Fibroblast of the aortic adventitia (primary cell): ENCODE data around the gene SF3A2. TPM values are rescaled to one million over a fixed set of nuclear protein-coding genes. Genes with fewer than 3 reads are reported as not detected.

Experiments
- small RNA-seq: library from RNA; depleted of rRNA; stranded (forward); fragments of <200 nt; gene quantifications from one replicate; pipeline ENCODE3, GENCODE V24; 2012
- total RNA-seq: library from RNA; depleted of rRNA; stranded (reverse); fragments of >200 nt; gene quantifications from 2 replicates; pipeline ENCODE4 v1.2.3, GENCODE V29; 2012; ENCODE audit warnings: low replicate concordance

The SF3A2 gene
- total RNA-seq, 1 donor, result 29.6 TPM

Small RNA genes lying within 50 kb of the gene (small RNA-seq; reads per million reads assigned to genes)
- not detected for gene MIR1227

Other genes starting within 250 kb of the SF3A2 start
- gene BTBD2, start 221.1 kb upstream of the SF3A2 start, total RNA-seq, result 15.5 and 59.3 TPM in 2 replicates
- 75.8 and 84.3 TPM in 2 replicates for gene MKNK2, start 185.6 kb upstream of the SF3A2 start, total RNA-seq
- 7.4 and 40.4 TPM in 2 replicates for gene MOB3A, start 140.5 kb upstream of the SF3A2 start, total RNA-seq
- 0.16 and 1.4 TPM in 2 replicates for gene IZUMO4, start 139.9 kb upstream of the SF3A2 start, total RNA-seq
- 82.7 and 102 TPM in 2 replicates for gene AP3D1, start 85.3 kb upstream of the SF3A2 start, total RNA-seq
- gene DOT1L, start 72.9 kb upstream of the SF3A2 start, total RNA-seq, result 10.3 and 12.0 TPM in 2 replicates
- gene PLEKHJ1, start 495 bp upstream of the SF3A2 start, total RNA-seq, result 30.9 and 33.4 TPM in 2 replicates
- gene AMH, start 12.5 kb downstream of the SF3A2 start, total RNA-seq, result 0.81 and 1.8 TPM in 2 replicates
- gene JSRP1, start 19.6 kb downstream of the SF3A2 start, total RNA-seq, result 0.27 and 0.74 TPM in 2 replicates
- gene PEAK3, start 45.4 kb downstream of the SF3A2 start, total RNA-seq, result not detected in 2 replicates
- not detected in 2 replicates for gene LINGO3, start 71.3 kb downstream of the SF3A2 start, total RNA-seq
- gene LSM7, start 91.8 kb downstream of the SF3A2 start, total RNA-seq, result 108 and 130 TPM in 2 replicates
- 24.6 and 47.2 TPM in 2 replicates for gene SPPL2B, start 91.9 kb downstream of the SF3A2 start, total RNA-seq
- gene TMPRSS9, start 123.4 kb downstream of the SF3A2 start, total RNA-seq, result not detected in 2 replicates
- gene TIMM13, start 190.8 kb downstream of the SF3A2 start, total RNA-seq, result 26.9 and 33.1 TPM in 2 replicates
- 16.7 and 68.1 TPM in 2 replicates for gene LMNB2, start 220.1 kb downstream of the SF3A2 start, total RNA-seq
- 14.3 and 14.8 TPM in 2 replicates for gene GADD45B, start 239.3 kb downstream of the SF3A2 start, total RNA-seq